Measurements from ENCODE around the gene CDH3.

CDH3 gene

GRCh38 chr16:68717684-68718083 is 72.6 kb downstream of the CDH3 start:
- Mint-ChIP-seq H3K27ac (ENCODE audit: low read depth) (no peak overlapping the region), H3K9me3 (no peaks in the 10 kb centered on the region), H3K27me3 (no peaks in the 10 kb centered on the region), H3K4me1 (no peaks in the 10 kb centered on the region), H3K36me3 (ENCODE audit: insufficient read depth) (no peaks in the 10 kb centered on the region), H3K4me3 (no peak overlapping the region)
- no peak for DNase-seq (ENCODE audit: low spot score in 2 of 2)
- no peak for ATAC-seq (replicated peaks; ENCODE audit: extremely low read depth, poor library complexity, severe bottlenecking)

GRCh38 chr16:68718590-68718989 is 73.5 kb downstream of the CDH3 start:
- no peaks in the 10 kb centered on the region for H3K4me1 Mint-ChIP-seq
- no peaks in the 10 kb centered on the region for H3K36me3 Mint-ChIP-seq (ENCODE audit: insufficient read depth)
- no peak overlapping the region for H3K27ac Mint-ChIP-seq (ENCODE audit: low read depth)
- DNase-seq (ENCODE audit: low spot score in 2 of 2) (no peak), ATAC-seq (replicated peaks; ENCODE audit: extremely low read depth, poor library complexity, severe bottlenecking) (no peak)
- no peak overlapping the region for H3K4me3 Mint-ChIP-seq
- no peaks in the 10 kb centered on the region for H3K9me3 Mint-ChIP-seq
- no peaks in the 10 kb centered on the region for H3K27me3 Mint-ChIP-seq

- Mint-ChIP-seq H3K4me3 (no peak overlapping the region), H3K4me1 (no peaks in the 10 kb centered on the region), H3K27me3 (no peaks in the 10 kb centered on the region), H3K27ac (ENCODE audit: low read depth) (no peak overlapping the region), H3K9me3 (no peaks in the 10 kb centered on the region), H3K36me3 (ENCODE audit: insufficient read depth) (no peaks in the 10 kb centered on the region)
- DNase-seq (ENCODE audit: low spot score in 2 of 2) (no peak), ATAC-seq (replicated peaks; ENCODE audit: extremely low read depth, poor library complexity, severe bottlenecking) (no peak)
Measured at GRCh38 chr16:68719993-68720489, 74.9 kb downstream of the CDH3 start.

GRCh38 chr16:68722119-68723024 is 77.3 kb downstream of the CDH3 start:
- Mint-ChIP-seq H3K27ac (ENCODE audit: low read depth) (no peak overlapping the region), H3K9me3 (no peaks in the 10 kb centered on the region), H3K4me1 (no peaks in the 10 kb centered on the region), H3K4me3 (no peak overlapping the region), H3K27me3 (no peaks in the 10 kb centered on the region), H3K36me3 (ENCODE audit: insufficient read depth) (no peaks in the 10 kb centered on the region)
- DNase-seq (ENCODE audit: low spot score in 2 of 2), result no peak
- no peak for ATAC-seq (replicated peaks; ENCODE audit: extremely low read depth, poor library complexity, severe bottlenecking)

GRCh38 chr16:68724797-68725196 is 79.7 kb downstream of the CDH3 start:
- ATAC-seq (replicated peaks; ENCODE audit: extremely low read depth, poor library complexity, severe bottlenecking), result no peak
- Mint-ChIP-seq H3K27ac (ENCODE audit: low read depth) (no peak overlapping the region), H3K27me3 (no peaks in the 10 kb centered on the region), H3K9me3 (no peaks in the 10 kb centered on the region), H3K4me1 (peaks cover 5% of the 10 kb centered on the region), H3K4me3 (no peak overlapping the region), H3K36me3 (ENCODE audit: insufficient read depth) (peaks cover 1% of the 10 kb centered on the region)
- DNase-seq (ENCODE audit: low spot score in 2 of 2), result no peak

- H3K4me3 Mint-ChIP-seq, result no peak overlapping the region
- H3K4me1 Mint-ChIP-seq, result peaks cover 5% of the 10 kb centered on the region
- ATAC-seq (replicated peaks; ENCODE audit: extremely low read depth, poor library complexity, severe bottlenecking) (no peak), DNase-seq (ENCODE audit: low spot score in 2 of 2) (no peak)
- H3K36me3 Mint-ChIP-seq (ENCODE audit: insufficient read depth), result peaks cover 1% of the 10 kb centered on the region
- peaks cover under 1% of the 10 kb centered on the region for H3K27me3 Mint-ChIP-seq
- no peaks in the 10 kb centered on the region for H3K9me3 Mint-ChIP-seq
- no peak overlapping the region for H3K27ac Mint-ChIP-seq (ENCODE audit: low read depth)
Measured at GRCh38 chr16:68728523-68728922, 83.4 kb downstream of the CDH3 start.

- Mint-ChIP-seq H3K27me3 (peaks cover 27% of the 10 kb centered on the region), H3K4me1 (peaks cover 7% of the 10 kb centered on the region), H3K9me3 (no peaks in the 10 kb centered on the region), H3K4me3 (no peak overlapping the region), H3K36me3 (ENCODE audit: insufficient read depth) (peaks cover 1% of the 10 kb centered on the region), H3K27ac (ENCODE audit: low read depth) (no peak overlapping the region)
- ATAC-seq (replicated peaks; ENCODE audit: extremely low read depth, poor library complexity, severe bottlenecking), result no peak
- no peak for DNase-seq (ENCODE audit: low spot score in 2 of 2)
Measured at GRCh38 chr16:68731637-68732036, 86.5 kb downstream of the CDH3 start.

- Mint-ChIP-seq H3K9me3 (no peaks in the 10 kb centered on the region), H3K4me3 (no peak overlapping the region), H3K27ac (ENCODE audit: low read depth) (no peak overlapping the region), H3K36me3 (ENCODE audit: insufficient read depth) (peaks cover 1% of the 10 kb centered on the region), H3K27me3 (peaks cover 32% of the 10 kb centered on the region), H3K4me1 (peaks cover 11% of the 10 kb centered on the region)
- DNase-seq (ENCODE audit: low spot score in 2 of 2), result no peak
- no peak for ATAC-seq (replicated peaks; ENCODE audit: extremely low read depth, poor library complexity, severe bottlenecking)
Measured at GRCh38 chr16:68732042-68732680, 87.1 kb downstream of the CDH3 start.

GRCh38 chr16:68732741-68733399 is 87.8 kb downstream of the CDH3 start:
- DNase-seq (ENCODE audit: low spot score in 2 of 2) (no peak), ATAC-seq (replicated peaks; ENCODE audit: extremely low read depth, poor library complexity, severe bottlenecking) (no peak)
- no peak overlapping the region for H3K27ac Mint-ChIP-seq (ENCODE audit: low read depth)
- peaks cover 40% of the 10 kb centered on the region for H3K27me3 Mint-ChIP-seq
- peaks cover 16% of the 10 kb centered on the region for H3K4me1 Mint-ChIP-seq
- H3K9me3 Mint-ChIP-seq, result no peaks in the 10 kb centered on the region
- peaks cover 1% of the 10 kb centered on the region for H3K36me3 Mint-ChIP-seq (ENCODE audit: insufficient read depth)
- H3K4me3 Mint-ChIP-seq, result no peak overlapping the region

- ATAC-seq (replicated peaks; ENCODE audit: extremely low read depth, poor library complexity, severe bottlenecking), result no peak
- Mint-ChIP-seq H3K27me3 (peaks cover 47% of the 10 kb centered on the region), H3K4me3 (no peak overlapping the region), H3K36me3 (ENCODE audit: insufficient read depth) (peaks cover 2% of the 10 kb centered on the region), H3K9me3 (no peaks in the 10 kb centered on the region), H3K4me1 (peaks cover 14% of the 10 kb centered on the region), H3K27ac (ENCODE audit: low read depth) (no peak overlapping the region)
- no peak for DNase-seq (ENCODE audit: low spot score in 2 of 2)
Measured at GRCh38 chr16:68733570-68733969, 88.5 kb downstream of the CDH3 start.

- Mint-ChIP-seq H3K9me3 (no peaks in the 10 kb centered on the region), H3K4me3 (no peak overlapping the region), H3K36me3 (ENCODE audit: insufficient read depth) (peaks cover 3% of the 10 kb centered on the region), H3K27me3 (peaks cover 50% of the 10 kb centered on the region), H3K27ac (ENCODE audit: low read depth) (no peak overlapping the region), H3K4me1 (peaks cover 12% of the 10 kb centered on the region)
- ATAC-seq (replicated peaks; ENCODE audit: extremely low read depth, poor library complexity, severe bottlenecking), result no peak
- DNase-seq (ENCODE audit: low spot score in 2 of 2), result no peak
Measured at GRCh38 chr16:68734782-68735181, 89.7 kb downstream of the CDH3 start.

- Mint-ChIP-seq H3K4me3 (peak overlapping the region; percentile 67), H3K36me3 (ENCODE audit: insufficient read depth) (peaks cover 3% of the 10 kb centered on the region), H3K27ac (ENCODE audit: low read depth) (peak overlapping the region; percentile 44), H3K4me1 (peaks cover 12% of the 10 kb centered on the region), H3K27me3 (peaks cover 50% of the 10 kb centered on the region), H3K9me3 (no peaks in the 10 kb centered on the region)
- ATAC-seq (replicated peaks; ENCODE audit: extremely low read depth, poor library complexity, severe bottlenecking), result no peak
- no peak for DNase-seq (ENCODE audit: low spot score in 2 of 2)
Measured at GRCh38 chr16:68736561-68736960, 91.5 kb downstream of the CDH3 start.

Data from central memory CD8-positive, alpha-beta T cell (primary cell).